GM18502 (cell line): ENCODE measurements around the gene PNPLA7.

Experiments
- ATAC-seq: cut with Tn5 transposase; IDR thresholded peaks from one replicate; pipeline ENCODE4 v1.9.1; 2021; ENCODE audit warnings: mild to moderate bottlenecking; ENCODE audit not compliant: unreplicated experiment, poor library complexity

PNPLA7 gene

DNA sequence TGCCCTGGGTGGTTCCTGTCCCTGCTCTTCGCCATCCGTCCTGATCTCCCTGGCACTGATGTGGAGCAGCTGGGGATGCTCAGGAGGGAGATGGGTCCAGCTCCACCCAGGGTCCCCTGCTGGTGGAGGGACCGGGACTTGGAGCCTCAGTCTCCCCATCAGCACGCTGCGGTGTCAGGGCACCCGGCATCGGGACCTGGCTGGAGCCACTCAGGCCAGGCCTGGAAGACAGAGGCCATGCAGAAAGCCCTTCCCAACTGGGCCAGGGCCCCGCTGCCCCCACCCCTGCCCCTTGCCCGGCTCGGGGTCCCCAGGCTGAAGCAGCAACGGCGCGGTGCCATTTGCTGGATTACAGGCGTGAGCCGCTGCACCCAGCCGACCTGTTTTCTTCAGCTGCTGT is 50.8 kb downstream of the PNPLA7 start:
- ATAC-seq = no peak

GRCh38 chr9:137498720-137499150 is 51.5 kb downstream of the PNPLA7 start:
- no peak for ATAC-seq

DNA sequence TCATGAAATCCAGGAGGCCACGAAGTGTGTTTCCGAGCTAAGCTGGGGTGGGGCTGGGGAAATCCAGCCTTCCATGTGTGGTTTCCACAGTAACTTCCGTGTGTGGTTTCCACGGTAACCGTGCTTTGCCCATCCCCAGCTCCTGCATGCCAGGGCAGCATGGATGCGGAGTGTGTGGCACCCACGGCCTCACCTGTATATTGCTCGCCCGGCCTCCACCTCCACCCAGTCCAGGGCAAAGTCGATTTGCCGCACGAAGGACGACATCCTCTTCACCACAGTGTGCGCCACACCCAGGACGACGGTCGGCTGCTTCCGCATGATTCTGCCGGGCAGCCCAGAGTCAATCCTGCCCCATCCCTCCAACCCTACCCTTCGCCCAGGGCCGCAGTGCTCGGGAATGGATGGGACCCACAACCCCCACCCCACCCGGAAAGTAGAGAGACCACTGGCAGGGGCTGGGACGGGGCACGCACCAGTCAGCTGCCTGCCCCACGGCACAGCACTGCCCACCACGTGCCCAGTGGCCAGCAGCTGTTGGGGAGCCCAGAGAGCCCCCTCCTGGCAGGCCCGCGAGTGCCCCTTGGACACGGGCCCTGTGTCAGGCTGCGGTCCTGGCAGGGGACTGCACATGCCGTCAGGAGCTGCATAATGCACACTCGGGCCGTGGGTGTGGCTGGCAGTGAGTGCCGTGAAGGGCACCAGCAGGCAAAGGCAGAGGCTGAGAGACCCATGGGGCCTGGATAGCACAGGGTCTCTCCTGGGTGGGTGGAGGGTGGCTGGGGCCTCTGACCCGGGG is 52.1 kb downstream of the PNPLA7 start:
- ATAC-seq = no peak

GRCh38 chr9:137496601-137497375 is 53.4 kb downstream of the PNPLA7 start:
- ATAC-seq = no peak

DNA sequence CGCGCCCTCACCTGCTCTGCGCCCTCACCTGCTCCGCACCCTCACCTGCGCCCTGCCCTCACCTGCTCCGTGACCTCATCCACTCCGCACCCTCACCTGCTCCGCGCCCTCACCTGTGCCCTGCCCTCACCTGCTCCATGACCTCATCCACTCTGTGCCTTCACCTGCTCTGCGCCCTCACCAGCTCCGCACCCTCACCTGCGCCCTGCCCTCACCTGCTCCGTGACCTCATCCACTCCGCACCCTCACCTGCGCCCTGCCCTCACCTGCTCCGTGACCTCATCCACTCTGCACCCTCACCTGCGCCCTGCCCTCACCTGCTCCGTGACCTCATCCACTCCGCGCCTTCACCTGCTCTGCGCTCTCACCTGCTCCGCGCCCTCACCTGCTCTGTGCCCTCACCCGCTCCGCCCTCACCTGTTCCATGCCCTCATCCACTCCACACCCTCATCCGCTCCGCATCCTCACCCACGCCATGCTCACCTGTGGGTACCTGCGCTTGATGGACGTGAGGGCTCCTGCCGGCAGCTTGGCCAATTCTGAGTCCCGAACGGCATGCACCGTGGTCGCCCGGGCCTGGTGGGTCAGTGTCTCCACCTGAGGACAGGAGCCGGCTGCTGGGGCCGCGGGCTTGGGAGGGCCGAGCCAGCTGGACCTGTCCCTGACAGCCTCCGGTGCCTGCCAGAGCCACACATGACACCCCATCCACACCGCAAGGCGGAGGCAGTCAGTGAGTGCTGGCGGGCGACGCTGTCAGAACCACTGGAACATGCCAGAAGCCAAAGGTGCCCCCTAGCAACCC is 55.5 kb downstream of the PNPLA7 start:
- ATAC-seq = no peak

GRCh38 chr9:137494104-137494544 is 56.1 kb downstream of the PNPLA7 start:
- ATAC-seq = no peak

DNA sequence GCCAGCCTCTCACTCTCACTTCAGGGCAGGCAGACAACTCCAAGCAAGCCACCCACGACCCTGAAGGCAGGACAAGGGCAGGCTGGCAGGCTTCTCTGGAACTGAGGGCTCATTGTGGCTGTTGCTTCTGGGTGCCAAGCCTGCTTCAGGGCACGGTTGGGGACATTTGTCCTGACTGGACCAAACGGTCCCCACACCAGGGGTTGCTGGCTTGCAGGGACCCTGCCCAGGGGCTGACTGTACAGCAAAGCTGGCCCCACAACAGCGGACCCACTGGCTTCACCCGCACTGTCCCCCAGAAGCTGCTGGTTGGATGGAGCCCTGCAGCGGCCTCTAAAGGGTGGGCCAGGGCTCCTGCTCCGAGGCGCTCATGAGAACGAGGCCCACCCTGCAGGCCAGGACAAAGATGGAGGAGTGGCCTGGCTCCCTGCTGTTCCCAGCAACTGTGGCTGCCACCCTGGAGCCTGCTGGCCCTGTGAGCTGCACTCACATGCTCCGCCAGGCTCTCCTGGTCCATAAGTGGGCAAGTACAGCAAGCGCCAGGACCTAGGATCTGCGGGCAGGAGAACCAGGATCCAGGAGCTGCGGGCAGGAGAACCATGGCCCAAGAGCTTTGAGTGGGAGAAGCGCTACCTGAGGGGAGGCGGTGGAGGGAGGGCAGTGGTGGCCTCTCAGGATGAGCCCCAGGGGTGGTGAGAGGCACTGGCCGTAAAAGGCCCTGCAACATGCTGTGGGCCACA is 56.7 kb downstream of the PNPLA7 start:
- ATAC-seq = no peak

GRCh38 chr9:137492464-137493363 is 57.5 kb downstream of the PNPLA7 start:
- no peak for ATAC-seq

DNA sequence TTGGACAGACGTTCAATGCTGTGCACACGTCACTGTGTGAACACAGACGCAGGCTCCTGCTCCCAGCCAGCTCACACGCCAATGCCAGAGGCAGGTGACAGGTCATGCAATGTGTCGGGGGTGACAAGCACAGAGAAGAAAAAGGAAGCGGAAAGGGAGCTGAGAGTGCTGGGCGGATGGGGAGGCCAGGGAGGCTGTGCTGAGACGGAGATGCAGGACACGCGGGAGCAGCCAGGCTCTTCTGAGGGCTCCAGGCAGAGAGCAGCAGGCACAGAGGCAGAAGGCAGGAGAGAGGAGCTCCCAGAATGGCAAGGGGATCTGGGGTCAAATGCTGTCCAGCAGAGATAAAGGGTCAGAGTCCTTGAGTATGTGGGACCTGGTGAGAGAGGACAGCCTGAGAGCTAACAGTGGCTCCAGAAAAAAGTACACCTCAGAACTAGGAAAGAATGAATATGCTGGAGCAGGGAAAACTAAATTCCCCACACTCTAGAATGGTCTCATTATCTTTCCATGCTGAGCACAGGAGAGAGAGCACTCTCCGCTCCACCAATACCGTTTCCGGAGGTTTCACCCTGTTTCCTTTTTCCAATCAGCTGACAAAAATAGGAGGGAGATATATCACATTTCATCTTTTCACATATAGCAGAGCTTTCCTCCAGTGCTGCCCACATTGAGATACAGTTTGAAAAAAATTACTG is 58.3 kb downstream of the PNPLA7 start:
- ATAC-seq = no peak

GRCh38 chr9:137490532-137491186 is 59.5 kb downstream of the PNPLA7 start:
- no peak for ATAC-seq

DNA sequence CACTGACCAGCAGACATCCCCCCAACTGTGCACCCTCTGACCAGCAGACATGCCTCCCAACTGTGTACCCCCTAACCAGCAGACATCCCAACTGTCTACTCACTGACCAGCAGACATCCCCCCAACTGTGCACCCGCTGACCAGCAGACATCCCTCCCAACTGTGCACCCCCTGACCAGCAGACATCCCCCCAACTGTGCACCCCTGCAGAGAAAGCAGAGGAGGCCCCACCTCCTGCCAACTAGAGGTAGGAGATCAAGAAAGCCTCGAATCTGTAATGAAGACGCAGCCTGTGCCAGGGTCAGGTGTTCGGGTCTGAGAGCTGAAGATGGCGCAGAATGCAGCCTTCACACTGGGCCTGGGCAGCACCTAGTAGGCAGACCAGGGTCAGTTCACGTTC is 61.3 kb downstream of the PNPLA7 start:
- no peak for ATAC-seq

- no peak for ATAC-seq
These were observed 61.9 kb downstream of the PNPLA7 start for GRCh38 chr9:137488327-137488653.

- no peak for ATAC-seq
These were observed 62.5 kb downstream of the PNPLA7 start for GRCh38 chr9:137487454-137488326.

- no peak for ATAC-seq
These were observed 63.4 kb downstream of the PNPLA7 start for GRCh38 chr9:137486545-137487453.

DNA sequence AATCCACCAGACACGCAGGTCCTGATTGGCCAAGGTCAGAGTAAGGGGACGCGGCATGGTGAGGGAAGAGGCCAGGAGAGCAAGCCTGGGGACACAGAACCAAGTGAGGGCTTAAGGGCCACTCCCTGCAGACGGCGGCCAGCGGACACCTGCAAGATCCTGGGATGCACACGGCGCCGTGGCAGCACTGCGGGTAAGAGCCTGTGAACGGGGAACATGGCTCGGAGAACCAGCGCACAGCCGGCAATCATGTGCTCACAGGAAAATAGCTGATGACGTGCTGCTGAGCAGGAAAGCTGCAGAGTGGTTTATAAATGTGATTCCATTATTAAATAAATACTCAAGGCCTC is 64.1 kb downstream of the PNPLA7 start:
- ATAC-seq = no peak
